CD4-positive, alpha-beta T cell treated with Interleukin-4 for 4 hours (primary cell): ENCODE data around the gene THAP11.
A peak's percentile ranks its signal among the peaks of the same experiment; 100 is the strongest.

ENCODE experiments used
- DNase-seq: peaks from one replicate; pipeline ENCODE4 v3.0.0-alpha.2; 2020

THAP11 gene

DNA sequence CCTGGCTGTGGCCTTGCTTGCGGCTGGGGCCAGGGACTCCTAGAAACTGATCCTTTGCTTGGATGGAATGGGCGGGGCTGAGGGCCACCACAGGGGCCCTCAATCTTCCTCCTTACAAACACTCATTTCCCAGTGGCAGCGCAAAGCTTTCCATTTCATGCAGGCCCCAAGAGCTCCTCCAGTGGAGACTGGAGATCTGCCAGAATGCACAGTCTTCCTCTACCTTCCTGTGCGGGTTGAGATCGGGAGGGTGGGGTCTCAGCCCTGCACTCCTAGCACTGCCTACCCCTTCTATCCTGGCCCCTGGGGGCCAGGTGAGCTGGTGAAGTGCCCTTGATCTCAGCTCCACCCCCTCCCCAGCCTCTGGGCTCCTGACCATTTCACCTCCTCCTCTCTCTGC, 44.3 kb downstream of the THAP11 start:
- no peak for DNase-seq

DNA sequence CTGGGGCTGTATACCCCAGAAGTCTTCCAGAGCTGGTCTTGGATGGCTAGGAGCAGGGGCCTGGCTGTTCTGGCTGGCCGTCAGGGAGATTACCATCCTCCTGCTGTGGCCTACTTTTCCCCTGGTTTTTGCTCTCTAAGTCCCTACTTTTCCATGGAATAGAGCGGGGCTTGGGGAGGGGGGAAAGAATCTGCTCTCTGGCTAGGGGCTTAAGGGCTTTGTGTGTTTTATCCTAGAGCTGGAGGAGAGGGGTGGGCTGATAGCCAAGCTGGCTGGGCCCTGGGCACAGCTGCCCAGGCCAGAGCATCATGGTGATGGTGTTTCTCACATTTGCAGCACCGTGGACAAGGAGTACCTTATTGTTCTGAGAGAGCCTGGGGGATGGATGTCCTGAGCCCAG, 46.2 kb downstream of the THAP11 start:
- DNase-seq, result no peak

DNA sequence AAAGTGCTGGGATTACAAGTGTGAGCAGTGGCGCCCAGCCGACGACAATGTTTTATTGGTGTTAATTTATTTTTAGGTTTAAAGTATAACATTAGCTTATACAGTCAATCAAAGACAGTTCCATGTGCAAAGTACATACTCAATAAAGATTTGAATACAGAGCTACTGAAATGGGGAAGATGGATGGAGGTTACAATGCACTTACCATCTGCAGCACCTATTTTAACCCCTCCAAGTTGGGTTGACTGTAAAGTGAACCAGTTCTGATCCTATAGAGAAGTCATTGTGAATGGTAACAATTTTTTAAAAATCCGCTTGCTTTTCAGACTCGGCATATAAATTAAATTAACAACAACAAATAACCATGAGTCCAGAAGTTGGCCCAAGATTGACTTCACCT, 50.3 kb downstream of the THAP11 start:
- DNase-seq, result no peak

DNA sequence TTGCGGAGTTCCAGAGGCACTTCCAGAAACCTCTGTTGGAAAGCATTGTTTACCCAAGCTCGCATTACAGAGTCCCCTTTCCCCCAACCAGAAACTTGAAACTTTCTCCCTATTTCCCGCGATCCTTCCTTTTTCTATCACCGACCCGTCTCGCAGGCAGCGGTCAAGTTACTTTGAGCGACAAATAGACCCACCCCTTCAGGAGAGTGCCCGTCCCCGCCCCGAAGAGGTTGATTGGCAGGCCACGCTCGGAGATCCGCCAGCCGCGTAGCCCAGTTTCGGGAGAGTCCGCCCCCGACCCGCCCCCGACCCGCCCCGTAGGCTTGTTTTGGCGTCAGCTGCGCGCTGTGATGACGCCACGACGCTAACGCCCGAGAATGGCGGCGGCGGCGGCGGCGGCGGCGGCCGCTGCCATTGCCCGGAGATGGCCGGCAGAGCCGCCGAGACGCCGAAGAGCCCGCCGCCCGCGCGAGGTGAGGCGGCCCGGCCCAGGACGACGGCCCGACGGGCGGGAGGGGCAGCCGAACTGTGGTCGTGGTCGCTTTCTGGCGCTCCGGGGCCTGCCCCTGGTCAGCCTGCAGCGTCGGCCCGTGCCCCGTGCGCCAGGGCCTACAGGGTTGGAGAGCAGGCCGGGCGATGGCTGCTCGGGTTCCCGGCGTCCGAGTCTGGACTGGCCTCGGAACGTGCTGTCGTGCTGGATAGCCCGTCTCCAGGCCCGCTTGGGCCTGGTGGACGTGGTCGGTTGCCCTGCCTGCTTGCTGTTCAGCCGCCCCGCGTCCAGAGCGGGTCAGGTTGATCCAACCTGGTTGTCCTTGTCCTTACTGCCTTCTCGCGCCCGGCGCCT, 51.0 kb downstream of the THAP11 start, which contains the start of gene PSKH1:
Gene PSKH1 (plus strand): TSS at position 356 of the 844 bp plus-strand sequence. CDS start 15,496 bp downstream, outside the sequence.
- peak; percentile 90 for DNase-seq
